ENCODE data around the gene SLC25A18.

DNA sequence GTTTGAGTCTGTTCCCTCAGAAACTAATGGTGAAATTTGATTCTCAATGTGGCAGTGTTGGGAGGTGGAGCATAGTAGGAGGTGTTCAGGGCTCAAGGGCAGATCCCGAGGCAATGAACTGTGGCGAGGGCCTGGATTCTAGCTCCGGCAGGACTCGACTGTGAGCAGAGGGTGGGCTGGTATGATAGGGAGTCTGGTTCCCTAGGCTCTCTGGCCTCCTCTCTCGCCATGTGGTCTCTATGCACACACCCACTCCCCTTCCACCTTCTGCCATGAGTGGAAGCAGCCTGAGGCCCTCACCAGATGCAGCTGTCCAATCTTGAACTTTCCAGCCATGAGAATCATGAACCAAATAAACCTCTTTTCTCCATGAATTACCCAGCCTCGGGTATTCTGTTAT is 32.9 kb downstream of the SLC25A18 start:
- TF ChIP-seq, protein P1, sequence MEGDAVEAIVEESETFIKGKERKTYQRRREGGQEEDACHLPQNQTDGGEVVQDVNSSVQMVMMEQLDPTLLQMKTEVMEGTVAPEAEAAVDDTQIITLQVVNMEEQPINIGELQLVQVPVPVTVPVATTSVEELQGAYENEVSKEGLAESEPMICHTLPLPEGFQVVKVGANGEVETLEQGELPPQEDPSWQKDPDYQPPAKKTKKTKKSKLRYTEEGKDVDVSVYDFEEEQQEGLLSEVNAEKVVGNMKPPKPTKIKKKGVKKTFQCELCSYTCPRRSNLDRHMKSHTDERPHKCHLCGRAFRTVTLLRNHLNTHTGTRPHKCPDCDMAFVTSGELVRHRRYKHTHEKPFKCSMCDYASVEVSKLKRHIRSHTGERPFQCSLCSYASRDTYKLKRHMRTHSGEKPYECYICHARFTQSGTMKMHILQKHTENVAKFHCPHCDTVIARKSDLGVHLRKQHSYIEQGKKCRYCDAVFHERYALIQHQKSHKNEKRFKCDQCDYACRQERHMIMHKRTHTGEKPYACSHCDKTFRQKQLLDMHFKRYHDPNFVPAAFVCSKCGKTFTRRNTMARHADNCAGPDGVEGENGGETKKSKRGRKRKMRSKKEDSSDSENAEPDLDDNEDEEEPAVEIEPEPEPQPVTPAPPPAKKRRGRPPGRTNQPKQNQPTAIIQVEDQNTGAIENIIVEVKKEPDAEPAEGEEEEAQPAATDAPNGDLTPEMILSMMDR (IDR thresholded peaks at IDR 0.05) = no peak
- TF ChIP-seq POLR2A (IDR thresholded peaks at IDR 0.05) = no peak
